Right lobe of liver (tissue), 6 donors: ENCODE measurements around the gene SPTBN1. TPM values are rescaled to one million over a fixed set of nuclear protein-coding genes. Genes with fewer than 3 reads are reported as not detected.
A peak's percentile ranks its signal among the peaks of the same experiment; 100 is the strongest.

Source experiments
- ATAC-seq, 4 donors: fragments of 200-7000 bp; cut with Tn5 transposase; one replicate each; pipeline ENCODE4 v1.9.1; 2020; ENCODE audit warnings: mild to moderate bottlenecking in 4 of 4, moderate library complexity in 4 of 4
- DNase-seq, 3 donors: peaks; one replicate each; pipeline ENCODE4 v3.0.0-alpha.2; 2020
- H3K27ac ChIP-seq, 3 donors: fragments of 200-600 bp; one replicate each; pipeline ENCODE4 v1.8.0; 2022
- H3K27me3 ChIP-seq, 2 donors: fragments of 200-600 bp; one replicate each; pipeline ENCODE4 v1.8.0; 2022
- H3K36me3 ChIP-seq, 4 donors: fragments of 200-600 bp; sonication (generic) in 1 of 4; one replicate each; pipeline versions ENCODE4 v1.5.1 to v1.8.0; 2017 to 2022; ENCODE audit warnings: control low read depth in 1 of 4
- H3K4me1 ChIP-seq, 4 donors: fragments of 200-600 bp; sonication (generic) in 1 of 4; one replicate each; pipeline versions ENCODE4 v1.5.1 to v1.8.0; 2017 to 2022; ENCODE audit warnings: control low read depth in 1 of 4
- H3K4me3 ChIP-seq, 3 donors: fragments of 200-600 bp; one replicate each; pipeline ENCODE4 v1.8.0; 2022
- H3K9me3 ChIP-seq, 4 donors: fragments of 200-600 bp; sonication (generic) in 1 of 4; one replicate each; pipeline versions ENCODE4 v1.5.1 to v1.8.0; 2017 to 2022; ENCODE audit warnings: control low read depth in 1 of 4
- POLR2A ChIP-seq: fragments of 450-650 bp; IDR thresholded peaks from one replicate; pipeline ENCODE4 v1.6.1; 2017; ENCODE audit warnings: antibody characterized with exemption, mild to moderate bottlenecking
- WGBS: methylation state at CpG from one replicate; pipeline ENCODE4 v1.1.6; 2018; ENCODE audit warnings: low coverage, low lambda C conversion rate; ENCODE audit not compliant: insufficient coverage; ENCODE audit errors: missing lambda C conversion rate; 5-methylcytosine and 5-hydroxymethylcytosine counted together
- intact Hi-C, 2 donors: fragments of 100-400 bp; cut with DNase I; formaldehyde crosslinking; loops; one replicate each; pipeline versions ENCODE4 v1.11.2 to v1.14.1; 2022
- total RNA-seq, 6 experiments: library from RNA; depleted of rRNA in 2 of 6; stranded (reverse); fragments of >200 nt in 2 of 6; fragmentation: NEBNext Ultra II Directional in 3 of 6; extraction: Animal tissue kit (Norgen Biotek cat#: 25700) in 3 of 6; gene quantifications; one replicate each; pipeline versions ENCODE4 v1.1.0 to v1.2.4, GENCODE V29; 2016 to 2023
- TF ChIP-seq, protein P1 (sequence below), 4 donors: fragments of 200-600 bp in 3 of 4; fragments of 450-650 bp in 1 of 4; IDR thresholded peaks; one replicate each; pipeline versions ENCODE4 v1.5.1 to v1.8.0; 2016 to 2022; ENCODE audit warnings: antibody characterized with exemption in 4 of 4, mild to moderate bottlenecking in 2 of 4
- donor health status: DM: no; HTN: yes; CAD: no.
- donor health status: DM: no; HTN: no; CAD: no.
- donor health status: DM: no; HTN: no; CAD: no.
- donor health status: DM: no; HTN: yes; CAD: no.
- donor health status: DM: no; HTN: yes; CAD: no.

SPTBN1 gene
- total RNA-seq, 6 experiments from 2014 or later = 107 to 315 (median 227) TPM

DNA sequence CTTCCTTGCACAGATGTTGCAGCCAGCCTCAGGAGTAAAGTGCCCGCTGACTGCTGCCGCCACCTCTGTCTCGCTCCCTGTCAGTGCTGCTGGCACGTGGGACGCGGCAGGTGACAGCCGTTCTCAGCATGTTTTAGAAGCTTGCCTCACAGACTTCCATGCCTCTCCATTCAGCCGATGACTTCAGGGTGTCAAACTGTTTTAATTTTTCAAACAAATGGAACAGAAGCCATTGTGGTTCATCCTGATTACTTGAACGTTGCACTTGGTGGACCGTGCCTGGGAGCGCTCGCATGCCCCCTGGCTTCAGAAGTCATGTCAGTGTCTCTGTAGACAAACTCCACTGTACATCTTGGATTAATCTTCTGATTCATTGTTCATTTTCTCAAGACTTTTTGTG, 204.6 kb downstream of the SPTBN1 start:
- Histone ChIP-seq H3K9me3 (no peaks in the 10 kb centered on the region), H3K4me3 (no peak overlapping the region), H3K27ac (no peak overlapping the region), H3K36me3 (peaks cover 18 to 74% (median 36%) of the 10 kb centered on the region in 4 donors), H3K4me1 (peaks cover 0 to 8% (median 4%) of the 10 kb centered on the region in 4 donors), H3K27me3 (no peaks in the 10 kb centered on the region)
- 73% methylated on average over 9 of the region's 12 CpGs for WGBS
- ATAC-seq (no peak), DNase-seq (no peak)
- intact Hi-C loops = no loop called here
- TF ChIP-seq POLR2A = no peak
- TF ChIP-seq, protein P1, sequence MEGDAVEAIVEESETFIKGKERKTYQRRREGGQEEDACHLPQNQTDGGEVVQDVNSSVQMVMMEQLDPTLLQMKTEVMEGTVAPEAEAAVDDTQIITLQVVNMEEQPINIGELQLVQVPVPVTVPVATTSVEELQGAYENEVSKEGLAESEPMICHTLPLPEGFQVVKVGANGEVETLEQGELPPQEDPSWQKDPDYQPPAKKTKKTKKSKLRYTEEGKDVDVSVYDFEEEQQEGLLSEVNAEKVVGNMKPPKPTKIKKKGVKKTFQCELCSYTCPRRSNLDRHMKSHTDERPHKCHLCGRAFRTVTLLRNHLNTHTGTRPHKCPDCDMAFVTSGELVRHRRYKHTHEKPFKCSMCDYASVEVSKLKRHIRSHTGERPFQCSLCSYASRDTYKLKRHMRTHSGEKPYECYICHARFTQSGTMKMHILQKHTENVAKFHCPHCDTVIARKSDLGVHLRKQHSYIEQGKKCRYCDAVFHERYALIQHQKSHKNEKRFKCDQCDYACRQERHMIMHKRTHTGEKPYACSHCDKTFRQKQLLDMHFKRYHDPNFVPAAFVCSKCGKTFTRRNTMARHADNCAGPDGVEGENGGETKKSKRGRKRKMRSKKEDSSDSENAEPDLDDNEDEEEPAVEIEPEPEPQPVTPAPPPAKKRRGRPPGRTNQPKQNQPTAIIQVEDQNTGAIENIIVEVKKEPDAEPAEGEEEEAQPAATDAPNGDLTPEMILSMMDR (IDR thresholded peaks at IDR 0.05) = peak in 1 of 4 donors; percentile 19

DNA sequence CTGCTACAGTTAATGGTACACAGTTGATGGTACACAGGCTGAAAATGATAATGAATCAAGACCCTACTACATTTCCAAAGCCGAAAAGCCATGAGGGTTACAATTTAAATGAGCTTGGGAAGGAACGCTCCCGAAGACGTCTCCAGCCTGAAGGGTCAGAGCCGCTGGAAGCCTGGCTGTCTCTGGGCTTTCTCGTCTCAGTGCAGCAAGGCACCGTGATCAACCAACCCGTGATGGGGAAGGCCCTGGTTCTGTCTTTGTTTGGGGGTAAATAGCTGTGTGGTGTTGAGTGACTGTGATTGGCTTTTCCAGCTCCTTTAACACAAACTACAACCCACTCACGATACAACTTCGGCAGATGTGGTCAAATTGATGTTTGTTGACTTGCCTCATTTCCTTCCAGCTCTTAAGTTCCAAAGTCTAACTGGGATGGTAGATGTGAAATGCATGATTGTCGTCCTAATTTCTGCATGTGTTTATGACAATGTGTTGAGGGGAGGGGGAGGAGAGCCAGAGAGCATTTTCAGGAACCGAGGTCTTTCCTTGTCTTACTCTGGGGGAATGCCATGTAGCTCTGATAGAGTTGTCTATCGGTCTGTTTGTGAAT, 207.4 kb downstream of the SPTBN1 start:
- TF ChIP-seq POLR2A = no peak
- TF ChIP-seq, protein P1 (IDR thresholded peaks at IDR 0.05) = no peak
- H3K4me3 ChIP-seq = no peak overlapping the region
- DNase-seq = no peak
- peaks cover 16 to 58% (median 27%) of the 10 kb centered on the region in 4 donors for H3K36me3 ChIP-seq
- intact Hi-C loops = no loop called here
- no peaks in the 10 kb centered on the region for H3K9me3 ChIP-seq
- H3K4me1 ChIP-seq = peaks cover 0 to 36% (median 19%) of the 10 kb centered on the region in 4 donors
- H3K27ac ChIP-seq = no peak overlapping the region
- WGBS = 70% methylated on average over 10 of the region's 13 CpGs
- H3K27me3 ChIP-seq = no peaks in the 10 kb centered on the region
- no peak for ATAC-seq

DNA sequence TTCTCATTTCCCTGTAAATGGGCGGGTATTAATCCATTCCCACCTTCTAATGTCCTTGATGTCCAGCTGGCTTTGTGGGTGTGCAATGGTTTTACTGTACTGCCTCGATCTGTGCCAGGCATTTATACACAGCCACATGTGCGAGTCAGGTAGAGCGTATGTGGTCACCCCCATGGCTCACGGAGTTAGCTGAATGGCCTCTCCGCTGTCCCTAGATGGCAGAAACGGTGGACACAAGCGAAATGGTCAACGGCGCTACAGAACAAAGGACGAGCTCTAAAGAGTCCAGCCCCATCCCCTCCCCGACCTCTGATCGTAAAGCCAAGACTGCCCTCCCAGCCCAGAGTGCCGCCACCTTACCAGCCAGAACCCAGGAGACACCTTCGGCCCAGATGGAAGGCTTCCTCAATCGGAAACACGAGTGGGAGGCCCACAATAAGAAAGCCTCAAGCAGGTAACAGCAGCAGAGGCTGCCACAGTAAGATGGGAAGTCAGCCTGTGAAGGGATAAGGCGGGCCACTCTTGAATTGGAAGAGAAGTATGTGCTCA, 208.2 kb downstream of the SPTBN1 start:
- TF ChIP-seq, protein P1 (IDR thresholded peaks at IDR 0.05) = no peak
- TF ChIP-seq POLR2A = no peak
- intact Hi-C loops = no loop called here
- peaks cover 0 to 44% (median 25%) of the 10 kb centered on the region in 4 donors for H3K4me1 ChIP-seq
- no peaks in the 10 kb centered on the region for H3K9me3 ChIP-seq
- H3K27ac ChIP-seq = no peak overlapping the region
- ATAC-seq = no peak
- 92% methylated on average over 14 of the region's 18 CpGs for WGBS
- H3K36me3 ChIP-seq = peaks cover 16 to 50% (median 23%) of the 10 kb centered on the region in 4 donors
- no peaks in the 10 kb centered on the region for H3K27me3 ChIP-seq
- no peak for DNase-seq
- H3K4me3 ChIP-seq = no peak overlapping the region

DNA sequence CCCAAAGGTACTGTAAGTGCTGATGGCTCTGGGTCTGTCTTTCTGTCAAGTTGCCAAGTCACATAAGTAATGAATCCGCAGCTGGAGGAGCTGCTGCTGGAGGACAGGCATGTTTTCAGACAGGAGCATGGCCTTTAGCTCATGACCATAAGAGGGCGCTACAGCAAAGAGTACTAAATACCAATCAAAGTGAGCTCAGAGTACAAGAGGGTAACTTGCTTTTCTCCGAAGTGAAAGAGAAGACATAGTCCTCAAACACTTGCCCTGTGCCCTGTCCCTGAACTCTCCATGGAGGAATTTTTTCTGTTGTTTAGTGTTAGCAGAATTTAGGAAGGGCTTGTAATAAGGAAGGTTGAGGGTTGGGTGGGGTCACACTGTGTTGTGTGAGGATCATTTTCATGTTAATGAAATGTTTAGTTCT, 209.3 kb downstream of the SPTBN1 start:
- 17% methylated on average over 3 of the region's 3 CpGs for WGBS
- peaks cover 0 to 53% (median 31%) of the 10 kb centered on the region in 4 donors for H3K4me1 ChIP-seq
- no peaks in the 10 kb centered on the region for H3K9me3 ChIP-seq
- H3K36me3 ChIP-seq = peaks cover 12 to 39% (median 15%) of the 10 kb centered on the region in 4 donors
- DNase-seq = no peak
- TF ChIP-seq, protein P1 (IDR thresholded peaks at IDR 0.05) = peak; percentile 51 to 72 (median 60)
- TF ChIP-seq POLR2A = no peak
- peak overlapping the region; percentile 20 to 92 (median 89) for H3K27ac ChIP-seq
- H3K27me3 ChIP-seq = no peaks in the 10 kb centered on the region
- no peak overlapping the region for H3K4me3 ChIP-seq
- intact Hi-C loops = no loop called here
- ATAC-seq = peak; percentile 8 to 45 (median 17)
